Spinal cord (tissue), 10 donors: ENCODE results near the gene HACE1. TPM values are rescaled to one million over a fixed set of nuclear protein-coding genes. Genes with fewer than 3 reads are reported as not detected.
A peak's percentile ranks its signal among the peaks of the same experiment; 100 is the strongest.

Experiments
- DNase-seq, 6 donors: peaks; one replicate each; pipeline versions ENCODE4 v3.0.0 to v3.0.0-alpha.2; 2013 to 2015; ENCODE audit warnings: low spot score in 6 of 6, low read depth in 4 of 6
- H3K27ac ChIP-seq: one replicate; pipeline ENCODE4 v1.5.1; 2013; ENCODE audit warnings: low read depth, low read length, control low read depth
- H3K27me3 ChIP-seq: one replicate; pipeline ENCODE4 v1.6.1; 2013; ENCODE audit warnings: low read length; ENCODE audit not compliant: control insufficient read depth, insufficient read depth
- H3K36me3 ChIP-seq: one replicate; pipeline ENCODE4 v1.6.1; 2013; ENCODE audit warnings: low read length; ENCODE audit not compliant: control insufficient read depth, insufficient read depth
- H3K4me1 ChIP-seq: one replicate; pipeline ENCODE4 v1.6.1; 2013; ENCODE audit warnings: low read length; ENCODE audit not compliant: control insufficient read depth, insufficient read depth
- H3K4me3 ChIP-seq: one replicate; pipeline ENCODE4 v1.5.1; 2013; ENCODE audit warnings: low read depth, low read length, control low read depth
- H3K9me3 ChIP-seq: one replicate; pipeline ENCODE4 v1.6.1; 2013; ENCODE audit warnings: low read length; ENCODE audit not compliant: control insufficient read depth, insufficient read depth
- WGBS: methylation state at CpG from one replicate; pipeline ENCODE4 v1.1.5; 2013; ENCODE audit warnings: missing lambda C conversion rate; ENCODE audit not compliant: insufficient coverage; 5-methylcytosine and 5-hydroxymethylcytosine counted together
- polyA plus RNA-seq, 2 donors: library from polyadenylated mRNA; unstranded; fragments of 120-200 nt; gene quantifications; one replicate each; pipeline ENCODE4 v1.2.1, GENCODE V29; 2013; ENCODE audit not compliant: insufficient read length in 2 of 2
- total RNA-seq, 2 donors: library from RNA; depleted of rRNA in 1 of 2; stranded (reverse); fragments of 120-200 nt in 1 of 2; fragments of >200 nt in 1 of 2; gene quantifications; one replicate each; pipeline versions ENCODE4 v1.2.3 to v1.2.4, GENCODE V29; 2013 to 2014
- donor health status: healthy.

The HACE1 gene
- total and polyA plus RNA-seq, 4 donors: 20.1 to 44.1 (median 22.4) TPM

DNA sequence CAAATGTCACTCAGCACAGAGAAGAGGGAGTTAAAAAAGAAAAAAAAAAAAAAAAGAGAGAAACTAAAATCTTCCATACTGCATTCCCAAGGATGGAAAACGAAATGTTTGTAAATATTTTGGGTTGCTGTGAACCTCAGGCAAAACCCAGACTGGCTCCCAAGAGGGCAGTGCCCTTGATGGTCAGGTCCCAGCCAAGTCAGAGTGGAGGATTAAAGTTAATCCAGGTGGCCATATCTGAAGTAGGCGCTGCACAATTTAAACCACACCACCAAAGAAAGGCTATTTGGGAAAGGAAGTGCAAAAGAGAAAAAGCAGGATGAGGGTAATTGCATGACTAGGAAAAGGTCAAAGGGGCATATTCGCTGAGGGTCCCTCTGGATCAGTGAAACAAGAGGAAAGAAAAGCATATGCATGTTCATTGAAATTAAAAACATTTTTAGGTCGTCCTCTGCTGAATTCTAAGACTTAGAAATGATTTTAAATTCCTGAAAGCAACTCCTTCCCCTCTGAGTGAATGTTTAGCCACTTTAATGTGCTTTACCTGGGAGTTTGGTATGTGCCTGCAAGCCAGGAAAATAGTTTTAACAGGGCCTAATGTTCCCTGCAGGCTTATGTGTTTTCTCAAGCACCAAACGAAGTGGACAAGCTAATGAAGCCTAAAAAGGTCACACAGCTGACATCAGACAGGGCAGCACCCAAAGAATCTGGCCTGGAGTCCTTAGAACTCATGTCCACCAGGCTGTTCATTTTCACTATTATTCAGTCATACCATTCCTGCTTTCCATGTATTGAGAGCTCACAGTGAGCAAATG is 159.1 kb downstream of the HACE1 start:
- no peak for DNase-seq
- Histone ChIP-seq H3K27me3 (no peaks in the 10 kb centered on the region), H3K36me3 (no peaks in the 10 kb centered on the region), H3K4me3 (no peak overlapping the region), H3K9me3 (no peaks in the 10 kb centered on the region), H3K27ac (no peak overlapping the region), H3K4me1 (no peaks in the 10 kb centered on the region)
- WGBS: 29% methylated on average over 1 of the region's 5 CpGs

DNA sequence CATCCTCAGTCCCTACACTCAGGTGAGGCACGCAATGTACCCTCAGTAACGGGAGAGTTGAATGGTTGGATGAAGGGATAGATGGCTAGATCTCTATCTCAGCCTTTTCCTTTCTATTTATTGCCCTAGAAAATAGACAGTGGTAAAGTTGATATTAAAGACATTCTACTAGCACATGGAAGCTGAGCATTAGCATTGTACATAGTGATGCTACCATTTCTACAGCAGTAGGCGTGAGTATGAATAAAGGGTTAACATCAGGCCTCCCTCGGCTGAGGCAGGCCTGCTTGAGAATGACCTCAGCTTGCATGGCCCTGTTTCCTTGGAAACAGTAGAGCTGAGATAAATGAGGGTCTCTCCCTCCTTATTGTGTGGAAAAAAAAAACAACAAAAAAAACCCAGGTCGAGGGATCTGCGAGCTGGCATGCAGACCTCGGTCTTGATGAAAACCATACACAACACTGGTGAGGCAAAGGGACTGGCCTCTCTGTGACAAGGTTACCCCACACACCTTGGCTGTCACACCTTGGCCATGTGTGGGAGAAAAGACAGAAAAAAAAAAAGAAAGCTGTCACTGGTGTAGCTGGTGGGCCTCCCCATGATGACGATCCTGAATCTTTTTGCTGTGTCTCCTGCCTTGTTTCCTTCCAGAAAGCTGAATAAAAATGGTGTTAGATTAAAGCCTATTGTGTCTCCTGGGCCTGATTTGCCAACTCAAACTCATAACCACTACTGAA is 160.0 kb downstream of the HACE1 start:
- peak in 1 of 6 donors; percentile 57 for DNase-seq
- H3K36me3 ChIP-seq: no peaks in the 10 kb centered on the region
- H3K27ac ChIP-seq: no peak overlapping the region
- H3K27me3 ChIP-seq: no peaks in the 10 kb centered on the region
- H3K9me3 ChIP-seq: no peaks in the 10 kb centered on the region
- 20% methylated on average over 1 of the region's 8 CpGs for WGBS
- no peaks in the 10 kb centered on the region for H3K4me1 ChIP-seq
- no peak overlapping the region for H3K4me3 ChIP-seq

DNA sequence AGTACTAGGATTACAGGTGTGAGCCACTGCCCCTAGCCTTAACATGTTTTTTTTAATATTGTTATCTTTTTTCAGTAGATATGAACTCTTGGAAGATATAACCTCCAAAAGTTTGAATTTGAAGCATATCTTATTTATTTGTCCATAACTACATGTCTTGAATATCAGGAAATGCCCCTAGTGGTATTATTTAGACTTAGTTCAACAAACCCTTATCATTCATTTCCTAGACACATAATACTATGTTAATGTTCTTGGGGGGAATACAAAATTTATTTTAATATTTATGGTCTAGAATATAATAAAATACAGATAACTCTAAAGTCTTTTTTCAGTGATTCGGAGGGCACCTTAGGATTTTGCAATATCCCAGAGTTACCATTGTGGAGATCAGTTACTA is 160.7 kb downstream of the HACE1 start:
- Histone ChIP-seq H3K27me3 (no peaks in the 10 kb centered on the region), H3K36me3 (no peaks in the 10 kb centered on the region), H3K4me3 (no peak overlapping the region), H3K4me1 (no peaks in the 10 kb centered on the region), H3K9me3 (no peaks in the 10 kb centered on the region), H3K27ac (no peak overlapping the region)
- no peak for DNase-seq
- no CpG with 5 or more reads among the region's 1 CpG for WGBS

DNA sequence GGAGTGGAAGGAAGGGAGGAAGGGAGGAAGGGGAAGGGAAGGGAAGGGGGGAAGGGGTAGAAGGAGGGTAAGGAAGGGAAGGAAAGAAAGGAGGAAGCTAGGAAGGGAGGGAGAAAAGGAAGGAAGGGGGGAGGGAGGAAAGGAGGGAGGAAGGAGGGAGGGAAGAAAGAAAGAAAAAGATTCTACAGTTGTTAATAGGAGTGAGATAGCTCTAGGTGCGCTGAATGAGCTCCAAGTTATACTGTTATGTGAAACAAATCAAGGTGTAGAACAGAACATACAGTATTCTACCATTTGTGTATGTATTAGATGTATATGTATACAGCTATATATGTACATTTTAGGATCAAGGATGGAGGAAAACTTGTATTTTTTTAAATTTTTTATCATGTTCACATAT is 167.7 kb downstream of the HACE1 start:
- H3K36me3 ChIP-seq: no peaks in the 10 kb centered on the region
- H3K9me3 ChIP-seq: peaks cover 4% of the 10 kb centered on the region
- DNase-seq: no peak
- H3K27me3 ChIP-seq: no peaks in the 10 kb centered on the region
- no CpG with 5 or more reads among the region's 1 CpG for WGBS
- H3K4me1 ChIP-seq: no peaks in the 10 kb centered on the region
- no peak overlapping the region for H3K4me3 ChIP-seq
- H3K27ac ChIP-seq: no peak overlapping the region

DNA sequence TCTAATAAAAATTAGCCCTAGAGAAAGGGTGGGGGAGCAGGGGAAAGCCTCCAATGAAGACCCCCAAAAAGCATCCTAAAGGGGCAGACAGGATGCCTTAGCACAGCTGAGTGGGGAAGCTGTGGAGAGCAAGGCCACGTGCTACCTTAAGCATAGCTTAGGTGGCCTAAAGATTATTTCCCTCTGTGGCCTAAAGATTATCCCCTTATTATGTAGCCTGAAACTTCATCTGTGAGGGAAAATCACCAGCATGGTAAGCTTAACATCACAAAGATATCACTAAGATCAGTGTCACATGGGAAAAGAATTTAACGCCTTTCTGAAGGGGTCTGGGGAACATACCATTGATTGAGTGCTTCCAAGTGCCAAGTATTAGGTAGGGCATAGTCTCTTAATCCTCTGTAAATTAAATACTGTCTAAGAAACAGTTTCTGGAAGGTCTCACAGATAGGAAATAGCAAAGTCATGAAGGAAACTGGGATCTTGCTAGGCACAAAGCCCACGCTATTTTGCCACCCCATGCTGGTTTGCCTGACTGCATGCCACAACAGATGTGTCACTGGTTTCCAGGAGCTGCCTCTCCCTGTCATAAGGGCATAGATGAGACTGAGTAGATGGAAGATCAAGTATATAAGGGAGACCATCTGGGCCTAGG is 170.0 kb downstream of the HACE1 start:
- 95% methylated on average over 2 of the region's 3 CpGs for WGBS

DNA sequence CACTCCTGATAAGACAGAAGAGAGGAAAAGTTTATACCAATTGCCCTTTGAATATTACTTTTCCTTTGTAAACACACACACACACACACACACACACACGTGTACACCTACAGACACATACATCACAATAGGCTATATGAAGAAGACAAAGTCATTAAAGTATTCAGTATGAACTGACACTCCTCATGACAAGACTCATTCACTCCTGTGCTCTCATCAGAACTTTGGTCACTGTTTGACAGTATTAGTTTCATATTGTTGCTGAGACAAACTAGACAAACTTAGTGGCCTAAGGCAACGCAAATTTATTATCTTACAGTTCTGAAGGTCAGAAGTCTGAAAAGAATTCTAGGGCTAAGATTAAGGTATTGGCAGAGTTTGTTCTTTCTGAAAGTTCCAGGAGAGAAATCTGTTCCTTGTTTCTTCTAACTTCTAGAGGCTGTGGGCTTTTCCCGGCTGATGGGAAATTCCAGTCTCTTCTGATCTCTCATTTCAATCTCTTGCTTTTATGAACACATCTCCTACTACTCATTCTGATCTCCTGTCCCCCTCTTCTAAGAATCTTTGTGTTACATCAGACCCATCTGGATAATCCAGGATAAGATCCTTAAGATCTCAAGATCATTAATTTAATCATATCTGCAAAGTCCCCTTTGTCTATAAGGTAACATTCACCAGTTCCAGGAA is 171.3 kb downstream of the HACE1 start:
- DNase-seq: no peak
- WGBS: 100% methylated on average over 1 of the region's 3 CpGs
- Histone ChIP-seq H3K9me3 (peaks cover 4% of the 10 kb centered on the region), H3K27me3 (no peaks in the 10 kb centered on the region), H3K27ac (no peak overlapping the region), H3K36me3 (no peaks in the 10 kb centered on the region), H3K4me3 (no peak overlapping the region), H3K4me1 (no peaks in the 10 kb centered on the region)

More for the DNA sequence above, 170.0 kb downstream of the HACE1 start:
- H3K27ac ChIP-seq: no peak overlapping the region
- no peaks in the 10 kb centered on the region for H3K36me3 ChIP-seq
- H3K4me1 ChIP-seq: no peaks in the 10 kb centered on the region
- peaks cover 4% of the 10 kb centered on the region for H3K9me3 ChIP-seq
- no peaks in the 10 kb centered on the region for H3K27me3 ChIP-seq
- no peak overlapping the region for H3K4me3 ChIP-seq
- DNase-seq: no peak

DNA sequence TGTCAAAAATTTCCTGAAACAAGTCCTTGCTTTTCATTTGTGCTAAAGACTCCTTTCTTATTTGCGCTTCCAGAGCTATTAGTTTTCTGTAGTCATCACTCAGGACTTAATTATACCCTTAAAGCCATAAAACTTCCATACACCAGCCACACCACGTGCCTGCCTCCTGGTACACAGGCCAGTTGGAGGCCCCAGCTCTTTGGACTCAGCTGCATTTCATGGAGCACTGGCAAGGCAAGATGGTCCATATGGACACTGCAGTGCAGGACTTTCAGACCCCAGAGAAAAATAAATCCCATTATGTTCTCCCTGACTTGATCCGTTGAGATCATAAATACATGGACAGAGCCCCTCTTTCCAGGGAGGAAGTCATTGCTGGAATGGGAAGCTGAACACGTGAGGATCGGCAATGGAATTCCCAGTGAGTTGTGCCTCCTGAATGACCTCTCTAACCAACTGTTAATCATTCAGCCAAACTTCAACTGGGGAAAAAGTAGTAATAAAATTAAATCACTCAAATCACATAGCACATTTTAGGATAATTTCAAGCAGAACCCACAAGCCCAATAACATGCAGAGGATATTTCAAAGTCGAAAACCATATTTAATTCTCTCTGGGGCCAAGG is 173.1 kb downstream of the HACE1 start:
- 59% methylated on average over 3 of the region's 6 CpGs for WGBS
- Histone ChIP-seq H3K4me3 (no peak overlapping the region), H3K4me1 (no peaks in the 10 kb centered on the region), H3K36me3 (no peaks in the 10 kb centered on the region), H3K27me3 (no peaks in the 10 kb centered on the region), H3K9me3 (peaks cover 4% of the 10 kb centered on the region), H3K27ac (no peak overlapping the region)
- DNase-seq: peak in 1 of 6 donors; percentile 61

DNA sequence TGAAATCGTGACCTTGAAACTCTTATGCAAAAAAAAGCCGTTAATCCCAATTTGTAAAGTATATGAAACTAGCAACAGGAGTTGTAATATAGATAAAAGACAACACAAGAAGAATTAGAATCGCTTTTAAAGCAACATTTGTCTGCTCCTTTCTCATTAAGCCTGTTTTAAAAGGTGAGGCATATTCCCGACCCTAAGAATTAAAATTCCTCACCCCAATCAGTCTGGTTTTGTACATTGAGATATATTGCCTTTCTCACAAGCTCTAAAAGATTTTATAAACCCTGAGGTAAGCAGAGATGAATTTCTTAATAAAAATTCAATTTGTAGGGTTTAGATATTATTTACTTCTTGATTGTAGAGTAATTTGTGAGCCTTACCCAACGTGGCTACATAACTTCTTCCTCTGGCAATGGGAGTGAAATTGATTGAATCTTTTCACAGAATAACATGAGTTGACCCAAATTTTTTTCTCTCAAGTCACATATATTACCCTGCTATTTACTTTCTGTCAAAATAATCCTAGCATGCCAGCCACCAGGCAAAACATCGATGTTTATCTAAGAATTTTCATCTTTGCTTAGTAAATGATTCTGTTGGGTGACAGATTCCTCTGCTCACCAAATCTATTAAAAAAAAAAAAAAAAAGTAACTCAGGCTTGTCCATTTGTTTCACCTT is 173.7 kb downstream of the HACE1 start:
- Histone ChIP-seq H3K36me3 (no peaks in the 10 kb centered on the region), H3K27me3 (no peaks in the 10 kb centered on the region), H3K4me1 (no peaks in the 10 kb centered on the region), H3K4me3 (no peak overlapping the region), H3K27ac (no peak overlapping the region), H3K9me3 (peaks cover 4% of the 10 kb centered on the region)
- DNase-seq: no peak
- WGBS: no CpG with 5 or more reads among the region's 6 CpGs
